Stimulated activated CD4-positive, alpha-beta T cell treated with anti-CD3 and anti-CD28 coated beads, Interleukin-1b, Interleukin-23, amount 100 ng/mL, for 4 hours (primary cell): ENCODE data around the gene EPHB6.

ENCODE experiments used
- DNase-seq, 2 donors: peaks; one replicate each; pipeline ENCODE4 v3.0.0-alpha.2; 2020; ENCODE audit warnings: low read depth in 2 of 2

The EPHB6 gene

GRCh38 chr7:142833174-142834048 lies 21.5 kb upstream of the EPHB6 start:
- DNase-seq = no peak

- no peak for DNase-seq
Observed at GRCh38 chr7:142835487-142835886, 19.4 kb upstream of the EPHB6 start.

- DNase-seq = no peak
Observed at GRCh38 chr7:142836426-142836825, 18.4 kb upstream of the EPHB6 start.

GRCh38 chr7:142838461-142839213 lies 16.2 kb upstream of the EPHB6 start:
- no peak for DNase-seq

GRCh38 chr7:142842251-142842766 lies 12.6 kb upstream of the EPHB6 start:
- DNase-seq = no peak

GRCh38 chr7:142847353-142847752 lies 7.5 kb upstream of the EPHB6 start:
- no peak for DNase-seq

- no peak for DNase-seq
Observed at GRCh38 chr7:142851269-142851668, 3.6 kb upstream of the EPHB6 start.

GRCh38 chr7:142851919-142852318 lies 3.0 kb upstream of the EPHB6 start:
- DNase-seq = no peak

GRCh38 chr7:142853739-142854371 lies 1.0 kb upstream of the EPHB6 start:
- DNase-seq = peak; percentile 43 to 51

GRCh38 chr7:142855114-142855743 lies 353 bp downstream of the EPHB6 start:
- DNase-seq = no peak

GRCh38 chr7:142855756-142856564 lies 1.1 kb downstream of the EPHB6 start:
- DNase-seq = no peak

GRCh38 chr7:142856565-142857245 lies 1.8 kb downstream of the EPHB6 start:
- DNase-seq = no peak

GRCh38 chr7:142857625-142858024 lies 2.7 kb downstream of the EPHB6 start:
- no peak for DNase-seq

- DNase-seq = no peak
Observed at GRCh38 chr7:142859411-142859810, 4.5 kb downstream of the EPHB6 start.

- no peak for DNase-seq
Observed at GRCh38 chr7:142859829-142860228, 5.0 kb downstream of the EPHB6 start.

GRCh38 chr7:142860968-142861367 lies 6.1 kb downstream of the EPHB6 start:
- DNase-seq = no peak

GRCh38 chr7:142862351-142862750 lies 7.5 kb downstream of the EPHB6 start:
- DNase-seq = no peak

GRCh38 chr7:142862786-142863400 lies 8.0 kb downstream of the EPHB6 start:
- DNase-seq = no peak

GRCh38 chr7:142863891-142864685 lies 9.2 kb downstream of the EPHB6 start:
- DNase-seq = no peak
